MM.1S (cell line): ENCODE results near the gene EPB41L1.

Experiments used
- DNase-seq: peaks from one replicate; pipeline ENCODE4 v3.0.0-alpha.2; 2015
- H2AFZ ChIP-seq: fragments of 300-600 bp; sonication (generic); 2 replicates; pipeline ENCODE4 v1.6.0; 2016; ENCODE audit warnings: antibody characterized with exemption, low read length
- H3F3A ChIP-seq: fragments of 300-600 bp; sonication (generic); 2 replicates; pipeline ENCODE4 v1.6.1; 2016; ENCODE audit warnings: mild to moderate bottlenecking, antibody characterized with exemption, low read length, moderate library complexity, mixed read lengths; ENCODE audit not compliant: insufficient read depth
- H3K27ac ChIP-seq: fragments of 300-600 bp; sonication (generic); 2 replicates; pipeline ENCODE4 v1.5.1; 2016; ENCODE audit warnings: mild to moderate bottlenecking, low read length
- H3K27me3 ChIP-seq: fragments of 300-600 bp; sonication (generic); replicated peaks from 2 replicates; pipeline ENCODE4 v1.6.0; 2016; ENCODE audit warnings: low read length; ENCODE audit not compliant: insufficient read depth
- H3K36me3 ChIP-seq: fragments of 300-600 bp; sonication (generic); replicated peaks from 2 replicates; pipeline ENCODE4 v1.6.1; 2016; ENCODE audit warnings: mild to moderate bottlenecking, low read length, mixed read lengths; ENCODE audit not compliant: insufficient read depth
- H3K4me1 ChIP-seq: fragments of 300-600 bp; sonication (generic); 2 replicates; pipeline ENCODE4 v1.6.1; 2016; ENCODE audit warnings: low read length, mixed read lengths
- H3K4me2 ChIP-seq: fragments of 300-600 bp; sonication (generic); 2 replicates; pipeline ENCODE4 v1.6.0; 2016; ENCODE audit warnings: low read depth, low read length
- H3K4me3 ChIP-seq: fragments of 300-600 bp; sonication (generic); 2 replicates; pipeline ENCODE4 v1.5.1; 2016; ENCODE audit warnings: low read length, mixed read lengths
- H3K79me2 ChIP-seq: fragments of 300-600 bp; sonication (generic); 2 replicates; pipeline ENCODE4 v1.6.1; 2016; ENCODE audit warnings: mixed run types, low read length, mixed read lengths
- H3K9ac ChIP-seq: fragments of 300-600 bp; sonication (generic); 2 replicates; pipeline ENCODE4 v1.6.1; 2016; ENCODE audit warnings: low read length, mixed read lengths
- H3K9me2 ChIP-seq: fragments of 300-600 bp; sonication (generic); replicated peaks from 2 replicates; pipeline ENCODE4 v1.6.1; 2016; ENCODE audit warnings: mild to moderate bottlenecking, low read length, mixed read lengths; ENCODE audit not compliant: insufficient read depth
- H3K9me3 ChIP-seq: fragments of 300-600 bp; sonication (generic); replicated peaks from 2 replicates; pipeline ENCODE4 v1.6.1; 2016; ENCODE audit warnings: mild to moderate bottlenecking, low read length, mixed read lengths; ENCODE audit not compliant: insufficient read depth
- H4K20me1 ChIP-seq: fragments of 300-600 bp; sonication (generic); 2 replicates; pipeline ENCODE4 v1.6.1; 2016; ENCODE audit warnings: mild to moderate bottlenecking, low read length, moderate library complexity, mixed read lengths; ENCODE audit not compliant: insufficient read depth
- EZH2 ChIP-seq: fragments of 300-600 bp; sonication (generic); optimal IDR thresholded peaks from 2 replicates; pipeline ENCODE3; 2017; ENCODE audit warnings: low read depth, mild to moderate bottlenecking, antibody characterized with exemption, low read length, mixed read lengths
- EZH2phosphoT487 ChIP-seq: fragments of 300-600 bp; sonication (generic); IDR thresholded peaks from 2 replicates; pipeline ENCODE4 v1.6.1; 2018; ENCODE audit warnings: antibody characterized with exemption, low read length
- TF ChIP-seq, protein P1 (sequence below): fragments of 300-600 bp; sonication (generic); IDR thresholded peaks from 2 replicates; pipeline ENCODE4 v1.5.1; 2016; ENCODE audit warnings: antibody characterized with exemption, low read length, mixed read lengths

Gene EPB41L1

DNA sequence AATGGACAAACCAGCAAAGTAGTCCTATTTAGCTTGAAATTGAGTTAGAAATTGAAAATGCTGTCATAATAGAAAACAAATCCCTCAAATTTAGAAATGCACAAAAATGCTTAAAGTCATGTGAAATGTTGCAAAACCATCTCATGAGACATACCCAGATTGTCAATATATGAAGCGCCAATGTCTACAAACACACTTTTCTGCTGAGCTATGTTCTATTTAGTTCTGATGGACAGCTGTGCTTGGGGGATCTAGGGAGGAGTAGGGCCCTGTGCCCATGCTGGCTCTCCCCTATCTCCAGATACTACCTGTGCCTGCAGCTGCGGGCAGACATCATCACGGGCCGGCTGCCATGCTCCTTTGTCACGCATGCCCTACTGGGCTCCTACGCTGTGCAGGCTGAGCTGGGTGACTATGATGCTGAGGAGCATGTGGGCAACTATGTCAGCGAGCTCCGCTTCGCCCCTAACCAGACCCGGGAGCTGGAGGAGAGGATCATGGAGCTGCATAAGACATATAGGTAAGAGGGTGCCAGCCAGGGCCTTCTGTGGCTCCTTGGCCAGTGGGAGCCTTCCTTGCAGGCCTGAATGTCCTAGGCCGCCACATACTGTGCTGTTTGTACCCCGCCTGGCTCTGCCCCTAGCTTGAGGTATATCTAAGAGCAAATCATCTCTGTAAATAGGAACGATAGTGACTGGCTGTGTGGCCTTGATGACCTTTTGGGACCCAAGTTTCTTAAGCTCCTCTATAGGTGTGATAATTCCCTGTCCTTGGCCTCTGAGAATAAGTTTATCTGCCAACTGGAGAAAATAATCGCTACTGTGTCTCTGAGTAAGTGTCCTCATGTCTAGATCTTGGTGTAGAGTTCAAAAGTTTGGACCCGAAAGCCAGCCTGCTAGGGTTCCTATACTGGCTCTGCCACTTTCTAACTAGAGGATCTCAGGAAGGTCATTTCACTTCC lies 30.6 kb downstream of the EPB41L1 start:
- Histone ChIP-seq H3K9me2 (no peaks in the 10 kb centered on the region), H3K36me3 (no peaks in the 10 kb centered on the region)
- DNase-seq: no peak

DNA sequence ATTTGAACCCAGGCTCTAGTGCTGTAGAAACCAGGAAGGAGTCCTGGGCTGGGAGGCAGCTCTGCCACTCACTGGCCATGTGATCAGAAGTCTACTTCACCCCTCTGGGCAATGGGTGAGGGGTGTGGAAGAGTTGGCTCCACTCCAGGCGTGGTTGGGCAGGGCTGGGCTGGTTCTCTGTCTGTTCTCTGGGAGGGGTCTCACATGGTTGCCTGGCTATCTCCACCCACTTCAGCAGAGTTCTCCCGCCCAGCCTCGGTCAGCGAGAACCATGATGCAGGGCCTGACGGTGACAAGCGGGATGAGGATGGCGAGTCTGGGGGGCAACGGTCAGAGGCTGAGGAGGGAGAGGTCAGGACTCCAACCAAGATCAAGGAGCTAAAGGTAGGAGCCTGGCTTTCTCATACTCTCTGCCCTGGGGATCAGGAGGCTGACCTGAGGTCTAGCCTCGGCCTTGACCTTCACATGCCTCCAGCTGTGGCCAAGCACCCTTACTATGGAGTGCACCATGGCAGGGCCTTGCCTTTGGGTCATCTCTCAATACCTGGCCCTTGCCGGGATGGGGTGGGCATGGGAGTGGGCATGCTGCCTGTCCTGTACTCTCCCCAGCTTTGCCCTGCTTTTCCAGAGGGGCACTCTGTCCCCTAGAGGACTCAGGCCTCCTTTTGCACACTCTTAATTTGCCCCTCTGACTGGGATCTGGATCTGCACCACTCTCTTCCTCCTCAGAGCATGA lies 39.6 kb downstream of the EPB41L1 start:
- no peak overlapping the region for H3K4me2 ChIP-seq
- no peak overlapping the region for H3K27ac ChIP-seq
- H3K9me3 ChIP-seq: no peaks in the 10 kb centered on the region
- no peaks in the 10 kb centered on the region for H3K9me2 ChIP-seq
- no peaks in the 10 kb centered on the region for H3K79me2 ChIP-seq
- no peak for DNase-seq
- no peaks in the 10 kb centered on the region for H3K27me3 ChIP-seq
- no peaks in the 10 kb centered on the region for H4K20me1 ChIP-seq
- H3K4me3 ChIP-seq: no peak overlapping the region
- H3F3A ChIP-seq: no peaks in the 10 kb centered on the region
- H3K36me3 ChIP-seq: no peaks in the 10 kb centered on the region
- H3K9ac ChIP-seq: no peak overlapping the region
- H2AFZ ChIP-seq: no peak overlapping the region
- no peaks in the 10 kb centered on the region for H3K4me1 ChIP-seq
- no peak for TF ChIP-seq EZH2

More for the DNA sequence above, 30.6 kb downstream of the EPB41L1 start:
- no peaks in the 10 kb centered on the region for H3K9me3 ChIP-seq
- TF ChIP-seq, protein P1, sequence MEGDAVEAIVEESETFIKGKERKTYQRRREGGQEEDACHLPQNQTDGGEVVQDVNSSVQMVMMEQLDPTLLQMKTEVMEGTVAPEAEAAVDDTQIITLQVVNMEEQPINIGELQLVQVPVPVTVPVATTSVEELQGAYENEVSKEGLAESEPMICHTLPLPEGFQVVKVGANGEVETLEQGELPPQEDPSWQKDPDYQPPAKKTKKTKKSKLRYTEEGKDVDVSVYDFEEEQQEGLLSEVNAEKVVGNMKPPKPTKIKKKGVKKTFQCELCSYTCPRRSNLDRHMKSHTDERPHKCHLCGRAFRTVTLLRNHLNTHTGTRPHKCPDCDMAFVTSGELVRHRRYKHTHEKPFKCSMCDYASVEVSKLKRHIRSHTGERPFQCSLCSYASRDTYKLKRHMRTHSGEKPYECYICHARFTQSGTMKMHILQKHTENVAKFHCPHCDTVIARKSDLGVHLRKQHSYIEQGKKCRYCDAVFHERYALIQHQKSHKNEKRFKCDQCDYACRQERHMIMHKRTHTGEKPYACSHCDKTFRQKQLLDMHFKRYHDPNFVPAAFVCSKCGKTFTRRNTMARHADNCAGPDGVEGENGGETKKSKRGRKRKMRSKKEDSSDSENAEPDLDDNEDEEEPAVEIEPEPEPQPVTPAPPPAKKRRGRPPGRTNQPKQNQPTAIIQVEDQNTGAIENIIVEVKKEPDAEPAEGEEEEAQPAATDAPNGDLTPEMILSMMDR: no peak
- no peak for TF ChIP-seq EZH2phosphoT487
- no peak for TF ChIP-seq EZH2
- no peaks in the 10 kb centered on the region for H3F3A ChIP-seq
- H3K79me2 ChIP-seq: no peaks in the 10 kb centered on the region
- no peaks in the 10 kb centered on the region for H3K4me1 ChIP-seq
- no peak overlapping the region for H3K4me3 ChIP-seq
- no peak overlapping the region for H2AFZ ChIP-seq
- no peak overlapping the region for H3K27ac ChIP-seq
- no peaks in the 10 kb centered on the region for H4K20me1 ChIP-seq
- H3K27me3 ChIP-seq: no peaks in the 10 kb centered on the region
- no peak overlapping the region for H3K4me2 ChIP-seq
- H3K9ac ChIP-seq: no peak overlapping the region

DNA sequence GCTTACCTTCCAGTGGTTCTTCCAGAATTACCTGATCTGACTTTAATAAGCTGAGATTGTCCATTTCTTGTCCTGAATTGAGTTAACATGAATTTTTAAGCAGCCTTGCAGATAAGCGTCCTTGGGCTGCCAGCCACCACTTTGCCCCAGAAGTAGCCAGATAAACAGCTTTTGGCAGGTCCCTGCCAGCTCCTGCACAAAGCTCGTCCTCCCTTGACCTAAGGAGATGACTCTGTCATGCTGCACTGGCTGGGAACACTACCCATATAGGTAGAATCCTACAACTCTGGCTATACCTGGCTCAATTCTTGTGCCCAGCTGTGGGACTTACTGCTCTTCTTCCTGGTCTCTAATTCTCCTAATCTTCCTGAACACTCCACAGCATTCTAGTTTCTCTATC lies 42.1 kb downstream of the EPB41L1 start:
- Histone ChIP-seq H3K79me2 (no peaks in the 10 kb centered on the region), H3K27ac (no peak overlapping the region), H3K36me3 (no peaks in the 10 kb centered on the region), H2AFZ (no peak overlapping the region), H3F3A (no peaks in the 10 kb centered on the region), H3K4me3 (no peak overlapping the region), H3K9ac (no peak overlapping the region), H3K9me2 (no peaks in the 10 kb centered on the region), H3K4me2 (no peak overlapping the region), H4K20me1 (no peaks in the 10 kb centered on the region), H3K9me3 (no peaks in the 10 kb centered on the region), H3K27me3 (no peaks in the 10 kb centered on the region), H3K4me1 (no peaks in the 10 kb centered on the region)
- TF ChIP-seq EZH2phosphoT487 (no peak), EZH2 (no peak)
- TF ChIP-seq, protein P1: no peak
- no peak for DNase-seq
